ENCODE measurements around the gene WDR59. TPM values are rescaled to one million over a fixed set of nuclear protein-coding genes. Genes with fewer than 3 reads are reported as not detected.

Gene WDR59
- total RNA-seq, 1 donor from 2014 or later = 16.7 TPM

DNA sequence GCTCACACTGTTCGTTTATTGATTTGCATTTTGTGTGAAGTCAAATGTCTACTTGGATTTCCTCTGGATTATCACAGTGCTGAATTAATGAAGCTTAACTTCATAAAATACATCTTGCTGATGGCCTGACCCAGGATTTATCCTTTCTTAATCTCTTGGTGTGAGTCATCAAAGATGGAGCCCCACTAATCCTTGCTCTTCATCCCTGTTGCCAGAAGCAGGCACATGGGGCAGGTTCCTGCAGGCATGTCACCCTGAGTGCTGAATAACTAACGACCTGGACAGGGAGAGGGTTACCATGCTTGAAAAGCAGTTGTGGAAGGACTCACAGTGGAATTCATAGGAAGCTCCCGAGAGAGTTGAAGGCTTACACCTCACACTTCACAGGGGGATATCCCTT is 154.3 kb downstream of the WDR59 start:
- Histone ChIP-seq H3K9me3 (ENCODE audit: control insufficient read depth in 3 of 3, low read length in 3 of 3) (peaks cover 0 to 4% (median 0%) of the 10 kb centered on the region in 3 donors), H3K27me3 (ENCODE audit: control insufficient read depth in 3 of 3, insufficient read depth in 3 of 3, low read length in 3 of 3) (peaks cover 0 to 3% (median 0%) of the 10 kb centered on the region in 3 donors), H3K4me3 (ENCODE audit: low read length in 3 of 3) (no peak overlapping the region), H3K36me3 (ENCODE audit: control insufficient read depth in 3 of 3, insufficient read depth in 3 of 3, low read length in 3 of 3) (no peaks in the 10 kb centered on the region), H3K4me1 (ENCODE audit: control insufficient read depth in 3 of 3, insufficient read depth in 3 of 3, low read length in 3 of 3) (no peaks in the 10 kb centered on the region), H3K9ac (ENCODE audit: low read depth in 1 of 3, low read length in 3 of 3) (no peak overlapping the region), H3K27ac (ENCODE audit: low read depth, low read length) (no peak overlapping the region)

DNA sequence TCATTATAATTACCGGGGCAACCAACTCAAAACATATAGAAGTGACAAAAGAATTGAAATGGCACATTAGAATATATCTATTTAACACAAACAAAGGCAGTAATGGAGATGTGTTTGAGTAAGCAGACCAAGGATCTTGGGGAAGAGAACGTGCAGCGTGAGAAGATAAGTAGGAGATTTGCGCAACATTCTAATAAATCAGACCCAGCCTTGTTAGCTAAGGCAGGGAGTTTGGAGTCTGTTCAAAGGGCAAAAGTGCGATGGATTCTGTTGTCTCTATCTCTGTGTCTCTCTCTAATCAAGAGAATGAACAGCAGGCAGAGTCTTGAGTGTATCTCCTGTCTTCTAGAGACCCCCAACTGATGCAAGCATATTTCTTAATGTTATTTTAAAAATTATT is 155.3 kb downstream of the WDR59 start:
- Histone ChIP-seq H3K9me3 (ENCODE audit: control insufficient read depth in 3 of 3, low read length in 3 of 3) (peaks cover 0 to 4% (median 0%) of the 10 kb centered on the region in 3 donors), H3K4me3 (ENCODE audit: low read length in 3 of 3) (no peak overlapping the region), H3K9ac (ENCODE audit: low read depth in 1 of 3, low read length in 3 of 3) (no peak overlapping the region), H3K27ac (ENCODE audit: low read depth, low read length) (no peak overlapping the region), H3K36me3 (ENCODE audit: control insufficient read depth in 3 of 3, insufficient read depth in 3 of 3, low read length in 3 of 3) (no peaks in the 10 kb centered on the region), H3K27me3 (ENCODE audit: control insufficient read depth in 3 of 3, insufficient read depth in 3 of 3, low read length in 3 of 3) (peaks cover 0 to 3% (median 0%) of the 10 kb centered on the region in 3 donors), H3K4me1 (ENCODE audit: control insufficient read depth in 3 of 3, insufficient read depth in 3 of 3, low read length in 3 of 3) (no peaks in the 10 kb centered on the region)

DNA sequence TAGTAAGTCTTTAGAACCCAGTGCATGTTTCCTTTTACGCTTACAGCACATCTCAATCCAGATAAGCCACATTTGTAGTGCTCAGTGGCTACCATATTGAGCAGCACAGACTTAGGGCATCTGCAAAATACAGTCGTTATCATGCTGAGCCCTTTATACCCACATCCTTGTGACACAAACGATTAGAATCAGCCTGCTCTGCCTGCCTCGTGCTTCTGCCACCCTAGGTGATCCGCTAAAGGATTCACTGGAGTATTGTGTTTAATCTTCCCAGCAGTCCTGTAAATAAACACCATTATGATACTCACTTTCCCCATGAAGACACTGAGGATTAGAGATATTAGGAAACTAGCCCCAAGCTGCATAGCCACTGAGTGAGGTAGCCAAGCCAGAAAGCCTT is 159.0 kb downstream of the WDR59 start:
- Histone ChIP-seq H3K36me3 (ENCODE audit: control insufficient read depth in 3 of 3, insufficient read depth in 3 of 3, low read length in 3 of 3) (no peaks in the 10 kb centered on the region), H3K9ac (ENCODE audit: low read depth in 1 of 3, low read length in 3 of 3) (no peak overlapping the region), H3K4me1 (ENCODE audit: control insufficient read depth in 3 of 3, insufficient read depth in 3 of 3, low read length in 3 of 3) (no peaks in the 10 kb centered on the region), H3K9me3 (ENCODE audit: control insufficient read depth in 3 of 3, low read length in 3 of 3) (peaks cover 0 to 4% (median 0%) of the 10 kb centered on the region in 3 donors), H3K27me3 (ENCODE audit: control insufficient read depth in 3 of 3, insufficient read depth in 3 of 3, low read length in 3 of 3) (peaks cover 0 to 5% (median 0%) of the 10 kb centered on the region in 3 donors), H3K27ac (ENCODE audit: low read depth, low read length) (no peak overlapping the region), H3K4me3 (ENCODE audit: low read length in 3 of 3) (no peak overlapping the region)

DNA sequence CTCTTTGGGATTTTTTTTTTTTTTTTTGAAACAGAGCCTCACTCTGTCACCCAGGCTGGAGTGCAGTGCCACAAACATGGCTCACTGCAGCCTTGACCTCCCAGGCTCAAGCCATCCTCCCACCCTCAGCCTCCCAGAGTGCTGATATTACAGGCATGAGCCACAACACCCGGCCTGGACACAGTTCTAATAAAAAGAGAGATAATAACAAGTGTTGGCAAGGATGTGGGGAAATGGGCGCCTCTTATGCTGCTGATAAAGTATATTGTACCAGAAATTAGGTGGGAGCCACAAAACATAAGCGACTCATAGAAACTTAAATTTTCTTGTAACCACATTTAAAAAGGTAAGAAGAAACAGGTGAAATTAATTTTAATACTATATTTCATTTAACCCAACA is 159.9 kb downstream of the WDR59 start:
- Histone ChIP-seq H3K4me3 (ENCODE audit: low read length in 3 of 3) (no peak overlapping the region), H3K9ac (ENCODE audit: low read depth in 1 of 3, low read length in 3 of 3) (no peak overlapping the region), H3K4me1 (ENCODE audit: control insufficient read depth in 3 of 3, insufficient read depth in 3 of 3, low read length in 3 of 3) (no peaks in the 10 kb centered on the region), H3K9me3 (ENCODE audit: control insufficient read depth in 3 of 3, low read length in 3 of 3) (peaks cover 0 to 4% (median 0%) of the 10 kb centered on the region in 3 donors), H3K27me3 (ENCODE audit: control insufficient read depth in 3 of 3, insufficient read depth in 3 of 3, low read length in 3 of 3) (peaks cover 0 to 5% (median 0%) of the 10 kb centered on the region in 3 donors), H3K27ac (ENCODE audit: low read depth, low read length) (no peak overlapping the region), H3K36me3 (ENCODE audit: control insufficient read depth in 3 of 3, insufficient read depth in 3 of 3, low read length in 3 of 3) (no peaks in the 10 kb centered on the region)

Other genes with a start within 250 kb of the WDR59 start
- gene FA2H, start 210.3 kb downstream of the WDR59 start, total RNA-seq = not detected
- gene ZNRF1, start 13.9 kb upstream of the WDR59 start, total RNA-seq = 7.8 TPM
- 6.3 TPM for gene LDHD, start 131.7 kb upstream of the WDR59 start, total RNA-seq
- gene ZFP1, start 163.4 kb upstream of the WDR59 start, total RNA-seq = 12.5 TPM
- not detected for gene CTRB2, start 222.0 kb upstream of the WDR59 start, total RNA-seq
- gene CTRB1, start 233.9 kb upstream of the WDR59 start, total RNA-seq = not detected

Data from skeletal muscle tissue (tissue), 4 donors.